Stimulated activated naive CD8-positive, alpha-beta T cell treated with anti-CD3 and anti-CD28 coated beads, Interleukin-15, amount 100 ng/mL, for 72 hours (primary cell): ENCODE measurements around the gene FSD2.

Experiments
- ATAC-seq: fragments of 150-1000 bp; cut with Tn5 transposase; 2 replicates; pipeline ENCODE4 v1.10.0; 2021; ENCODE audit warnings: mild to moderate bottlenecking, moderate library complexity
- DNase-seq, 2 donors: peaks; one replicate each; pipeline ENCODE4 v3.0.0; 2021 to 2022
- H3K27ac Mint-ChIP-seq, 2 donors: one replicate each; pipeline ENCODE4 v1.8.0; 2022; ENCODE audit warnings: mild to moderate bottlenecking in 2 of 2, mixed read lengths in 2 of 2, moderate library complexity in 2 of 2
- H3K27me3 Mint-ChIP-seq: one replicate; pipeline ENCODE4 v1.8.0; 2022; ENCODE audit warnings: mixed read lengths
- H3K4me1 Mint-ChIP-seq: one replicate; pipeline ENCODE4 v1.8.0; 2022; ENCODE audit warnings: mild to moderate bottlenecking, mixed read lengths
- H3K4me3 Mint-ChIP-seq, 2 donors: one replicate each; pipeline ENCODE4 v1.8.0; 2022; ENCODE audit warnings: mild to moderate bottlenecking in 2 of 2, mixed read lengths in 2 of 2, moderate library complexity in 1 of 2
- H3K9me3 Mint-ChIP-seq, 2 donors: one replicate each; pipeline ENCODE4 v1.8.0; 2022; ENCODE audit warnings: mixed read lengths in 2 of 2

Gene FSD2, protein sequence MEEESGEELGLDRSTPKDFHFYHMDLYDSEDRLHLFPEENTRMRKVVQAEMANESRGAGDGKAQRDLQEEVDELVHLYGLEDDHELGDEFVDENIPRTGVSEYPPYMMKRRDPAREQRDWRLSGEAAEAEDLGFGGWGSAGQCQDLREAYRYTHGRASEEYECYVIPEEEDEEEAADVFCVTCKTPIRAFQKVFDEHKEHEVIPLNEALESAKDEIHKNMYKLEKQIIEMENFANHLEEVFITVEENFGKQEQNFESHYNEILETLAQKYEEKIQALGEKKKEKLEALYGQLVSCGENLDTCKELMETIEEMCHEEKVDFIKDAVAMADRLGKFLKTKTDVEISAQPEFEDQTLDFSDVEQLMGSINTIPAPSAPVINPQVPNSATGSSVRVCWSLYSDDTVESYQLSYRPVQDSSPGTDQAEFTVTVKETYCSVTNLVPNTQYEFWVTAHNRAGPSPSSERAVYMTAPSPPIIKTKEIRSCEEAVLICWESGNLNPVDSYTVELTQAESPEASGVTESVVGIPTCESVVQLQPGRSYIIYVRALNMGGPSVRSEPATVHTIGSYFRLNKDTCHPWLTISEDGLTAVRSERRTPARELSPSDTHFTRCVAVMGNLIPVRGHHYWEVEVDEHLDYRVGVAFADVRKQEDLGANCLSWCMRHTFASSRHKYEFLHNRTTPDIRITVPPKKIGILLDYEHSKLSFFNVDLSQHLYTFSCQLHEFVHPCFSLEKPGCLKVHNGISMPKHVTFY

DNA sequence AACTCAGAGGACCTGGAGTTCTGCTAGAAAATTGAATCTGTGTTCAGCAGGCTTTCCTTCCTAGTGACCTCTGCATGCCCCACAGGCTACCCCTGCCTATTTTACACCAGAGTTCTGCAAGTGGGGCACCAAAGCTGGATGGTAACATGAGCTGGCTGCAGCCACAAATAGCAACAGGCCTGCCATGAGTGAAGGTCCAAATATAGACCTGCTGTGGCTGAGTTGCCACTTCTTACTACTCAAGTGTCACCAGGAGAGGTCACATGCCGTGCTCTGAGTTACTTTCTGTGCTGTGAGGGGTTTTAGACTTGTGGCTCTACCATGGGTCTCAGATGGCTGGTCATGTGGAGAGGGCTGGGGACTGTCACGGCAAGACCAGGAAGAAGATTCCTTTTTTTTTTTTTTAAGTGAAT is at the start of gene FSD2:
Gene FSD2, minus strand, starts transcription at position 76 of the 413 bp plus-strand sequence. CDS start 18,679 bp downstream, outside the sequence.
- H3K4me1 Mint-ChIP-seq, result peaks cover 15% of the 10 kb centered on the region

DNA sequence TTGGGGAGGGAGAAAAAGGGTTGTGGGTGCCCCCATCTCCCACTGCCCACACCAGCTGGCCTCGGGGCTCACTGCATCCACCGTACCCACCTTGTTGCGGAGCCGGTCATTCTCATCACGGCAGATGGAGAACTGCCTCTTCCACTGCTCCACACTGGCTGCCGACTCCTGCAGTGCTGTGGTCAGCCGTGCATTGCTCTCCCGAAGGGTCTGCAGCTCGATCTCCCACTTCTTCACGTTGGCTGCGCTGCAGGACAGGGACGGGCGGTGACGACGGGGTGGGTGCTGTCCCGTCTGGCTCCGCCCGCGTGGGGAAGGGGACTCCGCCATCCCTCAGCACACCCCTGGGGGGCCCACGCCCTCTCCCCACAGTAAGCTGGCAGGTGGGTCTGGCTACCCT is 48.7 kb upstream of the FSD2 start:
- Mint-ChIP-seq H3K27me3 (no peaks in the 10 kb centered on the region), H3K9me3 (no peaks in the 10 kb centered on the region), H3K4me3 (no peak overlapping the region), H3K27ac (no peak overlapping the region), H3K4me1 (peaks cover 28% of the 10 kb centered on the region)
- ATAC-seq, result peak; percentile 53
- DNase-seq, result no peak

More for the DNA sequence above, at the start of gene FSD2:
- Mint-ChIP-seq H3K4me3 (no peak within 1 kb of the TSS), H3K27ac (no peak within 1 kb of the TSS), H3K9me3 (no peaks in the 10 kb centered on the region), H3K27me3 (peaks cover 24% of the 10 kb centered on the region)
- no peak for DNase-seq
- ATAC-seq, result no peak

DNA sequence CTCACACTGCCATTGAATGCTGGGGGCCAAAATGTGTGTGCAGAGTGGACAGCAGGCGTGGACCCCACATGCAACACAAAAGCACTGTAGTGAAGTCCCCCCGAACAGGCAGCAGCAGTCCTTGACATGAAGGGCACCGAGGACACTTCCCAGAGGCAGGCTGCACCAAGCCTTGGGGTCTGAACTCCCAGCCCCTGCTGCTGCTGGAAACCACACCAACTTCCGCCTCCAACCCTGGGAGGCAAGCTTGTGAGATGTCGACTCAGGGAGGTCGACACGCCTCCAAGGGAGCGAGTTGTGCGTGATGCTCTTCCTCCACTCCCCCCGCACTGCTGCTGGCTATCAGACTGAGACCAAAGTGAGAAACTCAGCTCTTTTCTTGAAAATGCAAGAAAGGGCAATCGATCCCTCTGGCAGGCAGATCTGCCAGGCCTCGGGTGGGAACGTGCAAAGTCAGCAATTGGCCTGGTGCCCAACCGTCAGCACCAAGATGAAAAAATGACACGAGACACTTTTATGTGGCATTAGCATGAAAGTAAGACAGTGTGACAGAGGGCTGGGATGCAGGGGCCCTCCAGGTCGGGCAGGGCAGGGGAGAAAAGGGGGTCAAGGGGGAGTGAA is 47.2 kb upstream of the FSD2 start:
- no peak for DNase-seq
- no peak for ATAC-seq
- Mint-ChIP-seq H3K4me1 (peaks cover 32% of the 10 kb centered on the region), H3K9me3 (no peaks in the 10 kb centered on the region), H3K27ac (no peak overlapping the region), H3K4me3 (peak overlapping the region in 1 of 2 donors; percentile 41), H3K27me3 (no peaks in the 10 kb centered on the region)

DNA sequence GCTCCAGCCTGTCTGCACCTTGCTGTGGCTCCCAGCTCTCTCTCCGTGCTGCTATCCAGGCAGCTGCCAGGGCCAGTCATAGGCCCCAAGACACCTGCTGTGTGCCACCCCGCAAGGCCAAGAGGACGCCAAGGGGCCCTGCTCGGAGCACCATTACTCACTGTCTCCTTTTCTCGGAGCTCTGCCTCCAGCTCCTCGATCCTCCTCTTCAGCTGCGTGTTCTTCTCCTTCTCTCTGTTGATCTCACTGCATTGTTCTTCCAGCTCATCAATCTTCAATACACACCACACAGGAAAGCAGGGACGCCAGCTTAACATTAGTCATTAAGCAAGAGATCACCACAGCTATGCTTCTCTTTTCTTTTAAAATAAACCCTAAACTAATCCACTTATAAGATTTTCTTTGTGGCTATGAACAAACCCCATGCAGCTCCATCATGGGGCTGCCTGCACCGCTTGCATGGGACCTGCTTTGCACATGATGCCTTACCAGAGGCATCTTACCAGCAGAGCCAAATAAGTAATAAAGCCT is 46.2 kb upstream of the FSD2 start:
- Mint-ChIP-seq H3K27me3 (no peaks in the 10 kb centered on the region), H3K4me3 (no peak overlapping the region), H3K27ac (peak overlapping the region in 1 of 2 donors; percentile 4), H3K4me1 (peaks cover 32% of the 10 kb centered on the region), H3K9me3 (no peaks in the 10 kb centered on the region)
- no peak for DNase-seq
- no peak for ATAC-seq

- no peaks in the 10 kb centered on the region for H3K9me3 Mint-ChIP-seq
Observed at GRCh38 chr15:82851306-82851850, 45.5 kb upstream of the FSD2 start.

DNA sequence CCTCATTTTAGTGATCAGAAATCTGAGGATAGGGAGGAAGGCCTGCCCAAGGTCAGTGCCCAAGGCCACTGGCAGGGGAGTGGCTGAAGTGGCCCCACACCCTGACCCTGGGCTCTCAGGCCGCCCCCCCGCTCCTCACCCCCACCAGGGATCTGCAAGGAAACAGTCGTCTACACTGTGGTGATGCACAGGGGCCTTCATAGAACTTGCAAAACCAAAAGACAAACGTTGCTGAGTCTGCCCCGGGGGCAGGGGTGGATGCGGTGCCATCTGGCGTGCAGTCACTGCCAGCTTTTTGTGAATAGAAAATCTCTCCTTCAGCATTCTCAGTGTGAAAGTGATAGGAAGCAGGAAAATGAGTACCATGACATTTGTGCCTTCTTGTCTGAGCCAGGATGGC is 44.9 kb upstream of the FSD2 start:
- Mint-ChIP-seq H3K4me3 (no peak overlapping the region), H3K4me1 (peaks cover 28% of the 10 kb centered on the region), H3K27ac (no peak overlapping the region), H3K27me3 (no peaks in the 10 kb centered on the region), H3K9me3 (no peaks in the 10 kb centered on the region)
- DNase-seq, result no peak
- ATAC-seq, result no peak

More at GRCh38 chr15:82851306-82851850, 45.5 kb upstream of the FSD2 start:
- ATAC-seq (no peak), DNase-seq (no peak)
- Mint-ChIP-seq H3K27me3 (no peaks in the 10 kb centered on the region), H3K4me3 (no peak overlapping the region), H3K4me1 (peaks cover 32% of the 10 kb centered on the region), H3K27ac (no peak overlapping the region)

DNA sequence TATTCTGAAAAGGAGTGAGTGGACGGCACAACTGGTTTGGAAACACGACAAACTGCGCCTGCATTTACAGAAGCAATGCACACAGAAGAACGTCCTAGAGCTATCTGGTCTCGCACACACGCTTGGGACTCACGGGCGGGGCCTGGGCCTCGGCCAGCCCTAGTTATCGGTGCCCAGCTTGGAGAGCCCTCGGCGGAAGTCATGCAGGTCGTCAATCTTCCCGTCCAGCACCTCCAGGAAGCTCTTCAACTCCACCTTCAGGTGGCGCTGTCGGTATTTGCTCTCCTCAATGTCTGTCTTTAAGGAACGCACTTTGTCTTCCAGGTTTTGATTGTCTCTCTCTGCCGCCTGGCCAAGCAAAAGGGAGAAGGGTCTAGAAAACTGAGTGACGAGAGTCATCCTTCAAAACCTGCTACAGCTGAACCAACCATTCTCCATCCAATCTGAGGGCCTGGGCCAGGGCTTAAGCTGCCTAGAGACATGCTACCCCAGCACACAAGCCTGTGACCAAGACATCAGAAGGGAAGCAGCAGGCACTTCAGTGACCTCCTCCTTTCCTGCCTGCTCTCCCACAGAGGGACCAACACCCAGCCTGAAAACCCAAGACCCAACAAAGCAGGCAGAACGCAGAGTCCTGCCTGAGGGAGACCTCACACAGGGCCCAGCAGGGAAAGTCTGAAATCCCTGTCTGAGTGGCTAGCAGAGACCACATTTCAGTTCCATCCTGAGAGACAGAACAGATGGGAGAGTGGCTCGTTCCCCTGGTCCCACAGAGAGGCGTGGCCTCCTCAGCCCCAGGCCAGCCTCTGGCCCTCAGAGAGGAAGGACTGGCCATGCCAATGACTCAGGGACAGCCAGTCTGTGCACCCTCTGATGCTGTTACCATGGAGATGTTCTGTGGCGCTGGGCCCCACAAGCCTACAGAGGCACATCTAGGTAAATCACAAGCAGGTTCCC is 44.0 kb upstream of the FSD2 start:
- no peak overlapping the region for H3K4me3 Mint-ChIP-seq
- peaks cover 7% of the 10 kb centered on the region for H3K27me3 Mint-ChIP-seq
- H3K27ac Mint-ChIP-seq, result peak overlapping the region in 1 of 2 donors; percentile 9

GRCh38 chr15:82848241-82848993 is 42.5 kb upstream of the FSD2 start:
- H3K4me1 Mint-ChIP-seq, result peaks cover 33% of the 10 kb centered on the region
- ATAC-seq, result no peak

More for the DNA sequence above, 44.0 kb upstream of the FSD2 start:
- ATAC-seq (peak; percentile 73), DNase-seq (peak; percentile 47 to 63)
- Mint-ChIP-seq H3K4me1 (peaks cover 30% of the 10 kb centered on the region), H3K9me3 (no peaks in the 10 kb centered on the region)

DNA sequence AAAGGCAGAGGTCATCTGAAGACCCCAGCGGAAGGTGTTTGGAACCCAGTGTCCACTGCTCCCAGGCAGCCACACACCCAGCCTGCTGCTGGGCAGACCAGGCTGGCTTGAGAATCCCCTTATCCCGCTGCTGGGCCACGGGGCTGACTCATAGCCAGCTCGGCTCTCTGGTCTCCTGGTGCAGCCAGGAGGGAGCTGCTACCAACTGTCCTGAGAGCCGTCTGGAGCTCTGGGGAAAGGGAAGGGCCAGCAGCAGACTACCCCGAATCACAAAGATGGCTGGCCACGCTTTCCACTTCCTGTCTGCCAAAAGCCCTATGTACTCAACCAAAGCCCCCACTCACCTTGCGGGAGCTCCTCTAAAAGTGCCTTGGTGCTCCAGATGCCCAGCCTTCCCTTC is 41.8 kb upstream of the FSD2 start:
- Mint-ChIP-seq H3K4me3 (no peak overlapping the region), H3K27ac (no peak overlapping the region), H3K27me3 (peaks cover 16% of the 10 kb centered on the region), H3K4me1 (peaks cover 26% of the 10 kb centered on the region), H3K9me3 (peaks cover 0 to 2% of the 10 kb centered on the region in 2 donors)
- no peak for DNase-seq
- ATAC-seq, result no peak

More at GRCh38 chr15:82848241-82848993, 42.5 kb upstream of the FSD2 start:
- Mint-ChIP-seq H3K27me3 (peaks cover 16% of the 10 kb centered on the region), H3K27ac (no peak overlapping the region), H3K4me3 (no peak overlapping the region), H3K9me3 (no peaks in the 10 kb centered on the region)
- DNase-seq, result no peak

DNA sequence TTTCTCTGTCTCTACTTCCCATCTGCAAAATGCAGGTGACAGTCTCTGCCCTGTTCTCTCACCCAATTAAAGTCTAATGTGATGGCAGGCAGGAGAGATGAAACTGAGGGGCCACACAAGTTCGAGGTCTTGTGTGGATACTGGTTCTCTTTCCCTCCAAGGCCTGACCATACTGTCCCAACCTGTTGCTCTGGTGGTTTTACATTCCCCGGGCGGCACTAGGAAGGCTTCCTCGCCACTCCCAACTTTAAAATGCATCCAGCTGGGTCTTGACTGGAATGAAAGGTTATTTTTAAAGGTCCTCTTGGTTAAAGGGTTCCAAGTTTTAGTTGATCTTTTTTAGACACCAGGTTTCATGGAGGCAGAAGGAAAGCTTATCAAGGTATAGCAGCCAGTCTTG is 40.8 kb upstream of the FSD2 start:
- peaks cover 0 to 5% of the 10 kb centered on the region in 2 donors for H3K9me3 Mint-ChIP-seq
- no peak overlapping the region for H3K27ac Mint-ChIP-seq
- H3K4me3 Mint-ChIP-seq, result no peak overlapping the region
- DNase-seq, result no peak
- no peak for ATAC-seq
- peaks cover 16% of the 10 kb centered on the region for H3K27me3 Mint-ChIP-seq
- peaks cover 24% of the 10 kb centered on the region for H3K4me1 Mint-ChIP-seq

GRCh38 chr15:82845686-82846085 is 39.8 kb upstream of the FSD2 start:
- DNase-seq, result no peak
- no peak overlapping the region for H3K27ac Mint-ChIP-seq
- no peak overlapping the region for H3K4me3 Mint-ChIP-seq
- H3K9me3 Mint-ChIP-seq, result peaks cover 0 to 5% of the 10 kb centered on the region in 2 donors
- peaks cover 16% of the 10 kb centered on the region for H3K27me3 Mint-ChIP-seq
- ATAC-seq, result no peak
- H3K4me1 Mint-ChIP-seq, result peaks cover 24% of the 10 kb centered on the region

DNA sequence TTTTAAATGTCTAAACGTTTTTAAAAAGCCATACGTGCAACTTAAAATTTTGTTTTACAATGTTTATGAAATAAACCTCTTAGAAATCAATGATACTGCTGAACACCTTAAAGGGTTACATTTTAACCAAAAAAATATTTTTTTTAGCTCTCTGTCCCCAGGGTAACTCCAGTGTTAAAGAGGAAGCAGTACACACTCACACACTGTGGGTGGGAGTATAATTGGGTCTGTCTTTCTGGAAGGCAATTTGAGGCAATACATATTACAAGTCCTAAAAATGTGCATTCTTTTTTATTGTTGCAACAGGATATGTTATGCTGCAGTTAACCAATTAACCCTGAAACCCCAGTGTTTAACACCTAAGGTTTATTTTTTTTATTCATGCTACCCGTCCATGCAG is 37.7 kb upstream of the FSD2 start:
- no peak overlapping the region for H3K27ac Mint-ChIP-seq
- H3K4me3 Mint-ChIP-seq, result no peak overlapping the region
- H3K9me3 Mint-ChIP-seq, result peaks cover 0 to 5% of the 10 kb centered on the region in 2 donors
- DNase-seq, result no peak
- H3K4me1 Mint-ChIP-seq, result peaks cover 14% of the 10 kb centered on the region
- H3K27me3 Mint-ChIP-seq, result peaks cover 16% of the 10 kb centered on the region
- ATAC-seq, result no peak

GRCh38 chr15:82840166-82840565 is 34.3 kb upstream of the FSD2 start:
- peaks cover 5 to 14% of the 10 kb centered on the region in 2 donors for H3K9me3 Mint-ChIP-seq
- no peak overlapping the region for H3K4me3 Mint-ChIP-seq
- H3K4me1 Mint-ChIP-seq, result peaks cover 16% of the 10 kb centered on the region
- DNase-seq (no peak), ATAC-seq (no peak)
- peaks cover 12% of the 10 kb centered on the region for H3K27me3 Mint-ChIP-seq
- no peak overlapping the region for H3K27ac Mint-ChIP-seq

GRCh38 chr15:82839136-82839535 is 33.3 kb upstream of the FSD2 start:
- H3K27me3 Mint-ChIP-seq, result peaks cover 6% of the 10 kb centered on the region
- H3K27ac Mint-ChIP-seq, result no peak overlapping the region
- DNase-seq (no peak), ATAC-seq (no peak)
- no peak overlapping the region for H3K4me3 Mint-ChIP-seq
- H3K4me1 Mint-ChIP-seq, result peaks cover 9% of the 10 kb centered on the region
- H3K9me3 Mint-ChIP-seq, result peaks cover 5 to 14% of the 10 kb centered on the region in 2 donors
